Lung (tissue), 12 donors: ENCODE data around the gene STK4. TPM values are rescaled to one million over a fixed set of nuclear protein-coding genes. Genes with fewer than 3 reads are reported as not detected.

Experiments
- ATAC-seq: fragments of 200-7000 bp; cut with Tn5 transposase; one replicate; pipeline ENCODE4 v1.9.1; 2020; ENCODE audit warnings: moderate number of reproducible peaks; ENCODE audit not compliant: insufficient read depth, low FRiP score
- DNase-seq, 3 donors: peaks; one replicate each; pipeline ENCODE4 v3.0.0-alpha.2; 2013 to 2017
- H3K27ac ChIP-seq, 2 donors: one replicate each; pipeline ENCODE4 v1.5.1; 2013; ENCODE audit warnings: mild to moderate bottlenecking in 2 of 2, moderate library complexity in 2 of 2, control low read depth in 1 of 2, inconsistent platforms in 1 of 2, low read depth in 1 of 2, low read length in 1 of 2
- H3K27me3 ChIP-seq, 3 donors: one replicate each; pipeline ENCODE4 v1.5.1; 2013; ENCODE audit warnings: low read length in 2 of 3; ENCODE audit not compliant: control insufficient read depth in 3 of 3, insufficient read depth in 3 of 3
- H3K36me3 ChIP-seq, 4 donors: one replicate each; pipeline ENCODE4 v1.5.1; 2013; ENCODE audit warnings: low read length in 4 of 4, mild to moderate bottlenecking in 1 of 4, moderate library complexity in 1 of 4; ENCODE audit not compliant: control insufficient read depth in 4 of 4, insufficient read depth in 4 of 4
- H3K4me1 ChIP-seq, 5 donors: one replicate each; pipeline ENCODE4 v1.5.1; 2013; ENCODE audit warnings: low read length in 5 of 5, mild to moderate bottlenecking in 2 of 5, moderate library complexity in 1 of 5; ENCODE audit not compliant: control insufficient read depth in 5 of 5, insufficient read depth in 5 of 5
- H3K4me3 ChIP-seq: one replicate; pipeline ENCODE4 v1.5.1; 2013; ENCODE audit warnings: mild to moderate bottlenecking, control low read depth, moderate library complexity
- H3K9ac ChIP-seq, 2 donors: one replicate each; pipeline ENCODE4 v1.5.1; 2013; ENCODE audit warnings: low read length in 2 of 2, control low read depth in 1 of 2; ENCODE audit not compliant: insufficient read depth in 1 of 2
- H3K9me3 ChIP-seq, 4 donors: one replicate each; pipeline ENCODE4 v1.5.1; 2013; ENCODE audit warnings: low read length in 3 of 4, mild to moderate bottlenecking in 1 of 4, moderate library complexity in 1 of 4; ENCODE audit not compliant: control insufficient read depth in 4 of 4, insufficient read depth in 3 of 4
- WGBS, 2 donors: extraction: QIAGEN DNeasy Blood & Tissue Kit; methylation state at CpG; one replicate each; pipeline ENCODE4 v1.1.7; 2013; 5-methylcytosine and 5-hydroxymethylcytosine counted together
- polyA plus RNA-seq, 2 donors: library from polyadenylated mRNA; stranded (reverse); fragments of 200-250 nt; gene quantifications; one replicate each; pipeline ENCODE4 v1.2.1, GENCODE V29; 2013
- total RNA-seq, 2 donors: library from RNA; depleted of rRNA in 1 of 2; stranded (reverse); fragments of >200 nt in 1 of 2; gene quantifications; one replicate each; pipeline ENCODE4 v1.2.1, GENCODE V29; 2014 to 2021
- TF ChIP-seq, protein P1 (sequence below): IDR thresholded peaks from 2 replicates; pipeline ENCODE4 v1.5.1; 2012; ENCODE audit warnings: mild to moderate bottlenecking; ENCODE audit errors: control extremely low read depth, extremely low read depth
- donor health status: control.
- donor health status: control.
- donor health status: Bipolar disorder and iron deficiency.
- donor health status: healthy.
- donor health status: DM: yes; HTN: yes; CAD: no.

Gene STK4
- total and polyA plus RNA-seq, 4 donors, result 11.8 to 70.9 (median 28.1) TPM

DNA sequence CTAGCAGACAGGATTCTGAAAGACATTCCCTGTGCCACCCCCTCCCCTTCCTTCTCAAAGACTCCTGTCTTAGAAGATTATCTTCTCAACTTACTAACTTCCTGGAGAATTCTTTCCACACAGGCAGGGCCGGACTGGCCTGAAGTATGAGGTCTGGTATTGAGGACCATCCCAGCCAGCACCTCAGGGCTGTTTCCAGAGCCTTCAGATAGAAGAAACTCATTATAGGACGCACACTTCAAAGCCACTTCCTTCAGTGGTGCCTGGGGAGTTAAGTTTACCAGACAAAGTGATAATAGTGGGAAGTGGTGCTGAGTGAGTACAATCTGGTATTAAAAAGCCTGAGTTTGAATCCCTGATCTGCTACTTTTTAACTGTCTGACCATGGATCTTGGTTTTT is 119.0 kb downstream of the STK4 start:
- peaks cover 0 to 3% (median 0%) of the 10 kb centered on the region in 5 donors for H3K4me1 ChIP-seq
- ATAC-seq (no peak), DNase-seq (no peak)
- peaks cover 0 to 2% (median 0%) of the 10 kb centered on the region in 4 donors for H3K9me3 ChIP-seq
- peaks cover 0 to 9% (median 6%) of the 10 kb centered on the region in 4 donors for H3K36me3 ChIP-seq
- H3K4me3 ChIP-seq, result no peak overlapping the region
- 63 to 74% methylated on average over 2 of the region's 2 CpGs for WGBS, 2 donors
- no peak overlapping the region for H3K9ac ChIP-seq
- H3K27me3 ChIP-seq, result no peaks in the 10 kb centered on the region
- no peak overlapping the region for H3K27ac ChIP-seq
- TF ChIP-seq, protein P1, sequence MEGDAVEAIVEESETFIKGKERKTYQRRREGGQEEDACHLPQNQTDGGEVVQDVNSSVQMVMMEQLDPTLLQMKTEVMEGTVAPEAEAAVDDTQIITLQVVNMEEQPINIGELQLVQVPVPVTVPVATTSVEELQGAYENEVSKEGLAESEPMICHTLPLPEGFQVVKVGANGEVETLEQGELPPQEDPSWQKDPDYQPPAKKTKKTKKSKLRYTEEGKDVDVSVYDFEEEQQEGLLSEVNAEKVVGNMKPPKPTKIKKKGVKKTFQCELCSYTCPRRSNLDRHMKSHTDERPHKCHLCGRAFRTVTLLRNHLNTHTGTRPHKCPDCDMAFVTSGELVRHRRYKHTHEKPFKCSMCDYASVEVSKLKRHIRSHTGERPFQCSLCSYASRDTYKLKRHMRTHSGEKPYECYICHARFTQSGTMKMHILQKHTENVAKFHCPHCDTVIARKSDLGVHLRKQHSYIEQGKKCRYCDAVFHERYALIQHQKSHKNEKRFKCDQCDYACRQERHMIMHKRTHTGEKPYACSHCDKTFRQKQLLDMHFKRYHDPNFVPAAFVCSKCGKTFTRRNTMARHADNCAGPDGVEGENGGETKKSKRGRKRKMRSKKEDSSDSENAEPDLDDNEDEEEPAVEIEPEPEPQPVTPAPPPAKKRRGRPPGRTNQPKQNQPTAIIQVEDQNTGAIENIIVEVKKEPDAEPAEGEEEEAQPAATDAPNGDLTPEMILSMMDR, result no peak

DNA sequence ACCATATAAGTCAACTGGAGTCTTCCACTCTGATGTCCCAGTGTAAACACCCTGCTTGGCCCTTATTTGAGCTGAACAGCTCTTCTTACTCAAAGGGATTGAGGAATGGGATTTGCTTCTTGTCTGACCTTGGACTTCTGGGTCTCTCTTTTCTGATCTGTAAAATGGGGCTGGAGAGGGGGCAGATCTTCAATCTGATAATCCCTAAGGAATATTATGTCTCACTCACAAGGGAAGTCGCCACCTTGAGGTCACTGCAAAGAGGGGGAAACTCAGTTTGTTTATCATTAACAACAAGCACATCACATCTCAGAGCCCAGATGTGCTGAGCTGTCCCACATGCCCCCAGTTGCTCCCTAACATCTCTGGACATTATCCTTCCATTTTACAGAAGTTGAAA is 119.6 kb downstream of the STK4 start:
- Histone ChIP-seq H3K27ac (no peak overlapping the region), H3K27me3 (no peaks in the 10 kb centered on the region), H3K9me3 (peaks cover 0 to 2% (median 0%) of the 10 kb centered on the region in 4 donors), H3K4me1 (peaks cover 0 to 3% (median 0%) of the 10 kb centered on the region in 5 donors), H3K4me3 (no peak overlapping the region), H3K36me3 (peaks cover 0 to 9% (median 4%) of the 10 kb centered on the region in 4 donors), H3K9ac (no peak overlapping the region)
- no peak for DNase-seq
- no peak for ATAC-seq
- WGBS, 2 donors, result 100% methylated on average over 1 of the region's 1 CpG
- TF ChIP-seq, protein P1, result no peak

DNA sequence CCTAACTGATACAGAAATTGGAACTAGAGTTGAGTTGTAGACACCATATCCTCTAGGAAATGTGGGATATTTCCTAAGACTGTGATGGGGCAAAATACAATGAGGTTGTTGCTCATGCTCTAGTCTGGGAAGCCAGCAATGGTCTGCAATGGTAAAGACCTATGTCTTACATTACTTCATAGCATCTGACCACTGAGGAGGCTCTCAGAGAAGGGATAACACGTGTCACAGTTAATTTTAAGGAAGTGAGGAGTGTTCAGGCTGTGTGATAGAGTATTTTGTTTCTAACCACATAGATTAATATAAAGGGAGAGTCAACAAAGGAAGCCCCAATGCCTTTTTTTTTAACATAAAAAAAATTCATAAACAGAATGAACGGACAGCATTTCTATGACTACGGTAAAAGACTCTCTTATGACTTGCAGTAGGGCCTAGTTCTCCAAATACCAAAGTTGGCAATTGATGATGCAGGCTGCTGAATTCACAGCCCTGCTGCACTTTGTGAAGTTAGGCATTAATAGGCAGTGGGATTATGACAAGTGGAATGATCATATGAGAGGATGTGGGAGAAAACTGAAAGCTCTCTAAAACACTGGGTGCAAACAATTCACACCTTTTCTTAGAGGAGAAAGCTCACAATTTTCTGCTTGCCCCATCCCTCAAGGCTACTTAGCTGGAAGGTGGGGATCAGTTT is 120.9 kb downstream of the STK4 start:
- Histone ChIP-seq H3K4me1 (peaks cover 0 to 3% (median 0%) of the 10 kb centered on the region in 5 donors), H3K9ac (no peak overlapping the region), H3K27me3 (no peaks in the 10 kb centered on the region), H3K4me3 (no peak overlapping the region), H3K36me3 (peaks cover 0 to 3% (median 1%) of the 10 kb centered on the region in 4 donors), H3K27ac (no peak overlapping the region), H3K9me3 (peaks cover 0 to 2% (median 0%) of the 10 kb centered on the region in 4 donors)
- ATAC-seq (peak; percentile 40), DNase-seq (no peak)
- WGBS, 2 donors, result 58 to 71% methylated on average over 3 of the region's 3 CpGs
- TF ChIP-seq, protein P1, result no peak
